ENCODE measurements around the gene BRD1. TPM values are rescaled to one million over a fixed set of nuclear protein-coding genes. Genes with fewer than 3 reads are reported as not detected.
A peak's percentile ranks its signal among the peaks of the same experiment; 100 is the strongest.

The BRD1 gene
- total and polyA plus RNA-seq, 7 experiments from 2014 or later, result 2.8 to 130 (median 84.5) TPM

- Mint-ChIP-seq H3K36me3 (peaks cover 0 to 13% (median 3%) of the 10 kb centered on the region in 5 donors), H3K9me3 (no peaks in the 10 kb centered on the region), H3K4me1 (peaks cover 5 to 22% (median 15%) of the 10 kb centered on the region in 7 donors), H3K27ac (peak overlapping the region in 3 of 9 donors; percentile 21 to 52 (median 34)), H3K4me3 (no peak overlapping the region), H3K27me3 (no peaks in the 10 kb centered on the region)
- Histone ChIP-seq H3K36me3 (ENCODE audit: control insufficient read depth in 2 of 3, insufficient read depth in 3 of 3, low read length in 3 of 3) (peaks cover 0 to 59% (median 18%) of the 10 kb centered on the region in 3 experiments), H3K27ac (ENCODE audit: low read depth, low read length) (no peak overlapping the region), H3K4me1 (ENCODE audit: control insufficient read depth in 2 of 2, insufficient read depth in 2 of 2, low read length in 2 of 2) (no peaks in the 10 kb centered on the region), H3K4me3 (ENCODE audit: low read length) (no peak overlapping the region), H3K9me3 (ENCODE audit: control insufficient read depth in 2 of 3, low read length in 3 of 3) (no peaks in the 10 kb centered on the region), H3K27me3 (ENCODE audit: control insufficient read depth in 2 of 2, insufficient read depth in 2 of 2, low read length in 2 of 2) (no peaks in the 10 kb centered on the region)
- ATAC-seq (no peak), DNase-seq (no peak)
- ChIA-PET POLR2A (interaction anchor here (0.6 to 1.2 kb wide), 2 partner anchors 11 to 57 kb away, joined by 3 read pairs; no protein-coding TSS in a partner anchor), CTCF (no interaction called here)
- intact Hi-C loops (cut with micrococcal nuclease), result no loop called here
Observed at GRCh38 chr22:49774046-49774445, 53.6 kb downstream of the BRD1 start.

GRCh38 chr22:49773531-49773930 lies 54.1 kb downstream of the BRD1 start:
- H3K4me3 ChIP-seq (ENCODE audit: low read length), result no peak overlapping the region
- no peak overlapping the region for H3K27ac ChIP-seq (ENCODE audit: low read depth, low read length)
- ChIA-PET CTCF (no interaction called here), POLR2A (interaction anchor here (0.6 to 1.2 kb wide), 2 partner anchors 10 to 57 kb away, joined by 3 read pairs; no protein-coding TSS in a partner anchor)
- no peaks in the 10 kb centered on the region for H3K4me1 ChIP-seq (ENCODE audit: control insufficient read depth in 2 of 2, insufficient read depth in 2 of 2, low read length in 2 of 2)
- no peak for ATAC-seq
- H3K9me3 ChIP-seq (ENCODE audit: control insufficient read depth in 2 of 3, low read length in 3 of 3), result no peaks in the 10 kb centered on the region
- no peaks in the 10 kb centered on the region for H3K27me3 ChIP-seq (ENCODE audit: control insufficient read depth in 2 of 2, insufficient read depth in 2 of 2, low read length in 2 of 2)
- H3K36me3 Mint-ChIP-seq, result peaks cover 0 to 13% (median 3%) of the 10 kb centered on the region in 5 donors
- peak overlapping the region in 2 of 9 donors; percentile 52 to 64 for H3K27ac Mint-ChIP-seq
- no peak overlapping the region for H3K4me3 Mint-ChIP-seq
- intact Hi-C loops (cut with micrococcal nuclease), result no loop called here
- H3K9me3 Mint-ChIP-seq, result no peaks in the 10 kb centered on the region
- H3K4me1 Mint-ChIP-seq, result peaks cover 5 to 22% (median 15%) of the 10 kb centered on the region in 7 donors
- H3K36me3 ChIP-seq (ENCODE audit: control insufficient read depth in 2 of 3, insufficient read depth in 3 of 3, low read length in 3 of 3), result peaks cover 0 to 58% (median 18%) of the 10 kb centered on the region in 3 experiments
- no peak for DNase-seq
- no peaks in the 10 kb centered on the region for H3K27me3 Mint-ChIP-seq

- peak overlapping the region in 1 of 10 donors; percentile 35 for H3K4me3 Mint-ChIP-seq
- H3K9me3 Mint-ChIP-seq, result no peaks in the 10 kb centered on the region
- no peaks in the 10 kb centered on the region for H3K27me3 Mint-ChIP-seq
- Histone ChIP-seq H3K4me1 (ENCODE audit: control insufficient read depth in 2 of 2, insufficient read depth in 2 of 2, low read length in 2 of 2) (no peaks in the 10 kb centered on the region), H3K4me3 (ENCODE audit: low read length) (no peak overlapping the region), H3K36me3 (ENCODE audit: control insufficient read depth in 2 of 3, insufficient read depth in 3 of 3, low read length in 3 of 3) (peaks cover 0 to 52% (median 17%) of the 10 kb centered on the region in 3 experiments), H3K27me3 (ENCODE audit: control insufficient read depth in 2 of 2, insufficient read depth in 2 of 2, low read length in 2 of 2) (no peaks in the 10 kb centered on the region), H3K27ac (ENCODE audit: low read depth, low read length) (no peak overlapping the region), H3K9me3 (ENCODE audit: control insufficient read depth in 2 of 3, low read length in 3 of 3) (no peaks in the 10 kb centered on the region)
- POLR2A ChIA-PET, result interaction anchor here (0.6 kb wide), 1 partner anchor 10 kb away, joined by 3 read pairs; no protein-coding TSS in a partner anchor
- H3K27ac Mint-ChIP-seq, result peak overlapping the region in 6 of 9 donors; percentile 8 to 62 (median 55)
- CTCF ChIA-PET, result no interaction called here
- DNase-seq (no peak), ATAC-seq (no peak)
- peaks cover 0 to 23% (median 15%) of the 10 kb centered on the region in 7 donors for H3K4me1 Mint-ChIP-seq
- intact Hi-C loops (cut with micrococcal nuclease), result no loop called here
- H3K36me3 Mint-ChIP-seq, result peaks cover 0 to 13% (median 3%) of the 10 kb centered on the region in 5 donors
Observed at GRCh38 chr22:49772692-49773091, 55.0 kb downstream of the BRD1 start.

GRCh38 chr22:49771266-49772065 lies 56.2 kb downstream of the BRD1 start:
- CTCF ChIA-PET, result no interaction called here
- no peak for DNase-seq
- intact Hi-C loops (cut with micrococcal nuclease), result loop anchor here in 1 of 2 donors (2.0 kb wide), 1 partner anchor 55 kb away; the partner anchor contains the start of gene BRD1

GRCh38 chr22:49770547-49771265 lies 57.0 kb downstream of the BRD1 start:
- Histone ChIP-seq H3K4me1 (ENCODE audit: control insufficient read depth in 2 of 2, insufficient read depth in 2 of 2, low read length in 2 of 2) (no peaks in the 10 kb centered on the region), H3K27me3 (ENCODE audit: control insufficient read depth in 2 of 2, insufficient read depth in 2 of 2, low read length in 2 of 2) (no peaks in the 10 kb centered on the region), H3K9me3 (ENCODE audit: control insufficient read depth in 2 of 3, low read length in 3 of 3) (peaks cover 0 to 16% (median 0%) of the 10 kb centered on the region in 3 experiments), H3K36me3 (ENCODE audit: control insufficient read depth in 2 of 3, insufficient read depth in 3 of 3, low read length in 3 of 3) (peaks cover 0 to 33% (median 10%) of the 10 kb centered on the region in 3 experiments), H3K4me3 (ENCODE audit: low read length) (no peak overlapping the region), H3K27ac (ENCODE audit: low read depth, low read length) (no peak overlapping the region)
- CTCF ChIA-PET, result interaction anchor here (1.4 kb wide), 1 partner anchor 161 kb away, joined by 3 read pairs; no protein-coding TSS in a partner anchor
- intact Hi-C loops (cut with micrococcal nuclease), result loop anchor here in 1 of 2 donors (2.0 kb wide), 1 partner anchor 56 kb away; the partner anchor contains the start of gene BRD1
- Mint-ChIP-seq H3K36me3 (peaks cover 5 to 23% (median 10%) of the 10 kb centered on the region in 5 donors), H3K4me3 (peak overlapping the region in 1 of 10 donors; percentile 37), H3K27ac (peak overlapping the region in 2 of 9 donors; percentile 43 to 70), H3K9me3 (peaks cover 0 to 14% (median 10%) of the 10 kb centered on the region in 11 donors), H3K4me1 (peaks cover 5 to 29% (median 15%) of the 10 kb centered on the region in 7 donors), H3K27me3 (no peaks in the 10 kb centered on the region)
- POLR2A ChIA-PET, result interaction anchor here (1.2 kb wide), 1 partner anchor 55 kb away, joined by 3 read pairs; no protein-coding TSS in a partner anchor
- no peak for DNase-seq
- ATAC-seq, result no peak

More at GRCh38 chr22:49771266-49772065, 56.2 kb downstream of the BRD1 start:
- H3K4me3 Mint-ChIP-seq, result peak overlapping the region in 3 of 10 donors; percentile 14 to 49 (median 37)
- H3K27me3 Mint-ChIP-seq, result no peaks in the 10 kb centered on the region
- H3K9me3 Mint-ChIP-seq, result peaks cover 0 to 10% (median 8%) of the 10 kb centered on the region in 11 donors
- Histone ChIP-seq H3K36me3 (ENCODE audit: control insufficient read depth in 2 of 3, insufficient read depth in 3 of 3, low read length in 3 of 3) (peaks cover 0 to 40% (median 10%) of the 10 kb centered on the region in 3 experiments), H3K27ac (ENCODE audit: low read depth, low read length) (no peak overlapping the region), H3K27me3 (ENCODE audit: control insufficient read depth in 2 of 2, insufficient read depth in 2 of 2, low read length in 2 of 2) (no peaks in the 10 kb centered on the region), H3K4me3 (ENCODE audit: low read length) (no peak overlapping the region), H3K9me3 (ENCODE audit: control insufficient read depth in 2 of 3, low read length in 3 of 3) (peaks cover 0 to 10% (median 0%) of the 10 kb centered on the region in 3 experiments), H3K4me1 (ENCODE audit: control insufficient read depth in 2 of 2, insufficient read depth in 2 of 2, low read length in 2 of 2) (no peaks in the 10 kb centered on the region)
- peaks cover 5 to 20% (median 7%) of the 10 kb centered on the region in 5 donors for H3K36me3 Mint-ChIP-seq
- ATAC-seq, result no peak
- peak overlapping the region in 3 of 9 donors; percentile 25 to 67 (median 28) for H3K27ac Mint-ChIP-seq
- POLR2A ChIA-PET, result no interaction called here
- peaks cover 5 to 29% (median 15%) of the 10 kb centered on the region in 7 donors for H3K4me1 Mint-ChIP-seq
